H9 (cell line): ENCODE data around the gene UTS2B. TPM values are rescaled to one million over a fixed set of nuclear protein-coding genes. Genes with fewer than 3 reads are reported as not detected.

ENCODE experiments used
- DNase-seq: peaks from one replicate; pipeline ENCODE4 v3.0.0-alpha.2; 2017
- H2AFZ ChIP-seq: one replicate; pipeline ENCODE4 v1.6.1; 2013; ENCODE audit warnings: mild to moderate bottlenecking, low read length, control low read depth, moderate library complexity
- H2AK5ac ChIP-seq: 2 replicates; pipeline ENCODE4 v1.6.1; 2013; ENCODE audit warnings: low read length, control low read depth, mixed read lengths; ENCODE audit not compliant: insufficient read length
- H2BK120ac ChIP-seq: one replicate; pipeline ENCODE4 v1.6.1; 2013; ENCODE audit warnings: low read depth, mild to moderate bottlenecking, low read length, control low read depth, inconsistent platforms; ENCODE audit not compliant: poor library complexity, severe bottlenecking
- H2BK12ac ChIP-seq: 2 replicates; pipeline ENCODE4 v1.6.1; 2013; ENCODE audit warnings: low read length, control low read depth, mixed read lengths, low read depth; ENCODE audit not compliant: insufficient read length
- H2BK15ac ChIP-seq: 2 replicates; pipeline ENCODE4 v1.6.1; 2013; ENCODE audit warnings: low read depth, low read length, control low read depth
- H2BK20ac ChIP-seq: one replicate; pipeline ENCODE4 v1.6.1; 2013; ENCODE audit warnings: low read depth, mild to moderate bottlenecking, low read length, control low read depth, inconsistent platforms; ENCODE audit not compliant: poor library complexity, severe bottlenecking
- H2BK5ac ChIP-seq: 2 replicates; pipeline ENCODE4 v1.6.1; 2013; ENCODE audit warnings: low read length, control low read depth, mixed read lengths; ENCODE audit not compliant: insufficient read length
- H3K14ac ChIP-seq: 2 replicates; pipeline ENCODE4 v1.6.1; 2013; ENCODE audit warnings: low read length, control low read depth; ENCODE audit not compliant: insufficient read depth
- H3K18ac ChIP-seq: 2 replicates; pipeline ENCODE4 v1.6.1; 2013; ENCODE audit warnings: low read depth, mild to moderate bottlenecking, mixed read lengths, low read length, control low read depth; ENCODE audit not compliant: insufficient read length
- H3K23ac ChIP-seq: 2 replicates; pipeline ENCODE4 v1.6.1; 2013; ENCODE audit warnings: low read length, control low read depth, mixed read lengths, low read depth; ENCODE audit not compliant: insufficient read length
- H3K23me2 ChIP-seq: 2 replicates; pipeline ENCODE4 v1.6.1; 2013; ENCODE audit warnings: low read depth, mild to moderate bottlenecking, mixed read lengths, low read length, control low read depth; ENCODE audit not compliant: insufficient read length, poor library complexity, severe bottlenecking
- H3K27ac ChIP-seq: 2 replicates; pipeline ENCODE4 v1.5.1; 2013; ENCODE audit warnings: low read length, control low read depth, mixed read lengths, low read depth; ENCODE audit not compliant: insufficient read length
- H3K27me3 ChIP-seq: 2 replicates; pipeline ENCODE4 v1.6.1; 2013; ENCODE audit warnings: low read length, control low read depth, inconsistent platforms; ENCODE audit not compliant: insufficient read depth
- H3K4ac ChIP-seq: 2 replicates; pipeline ENCODE4 v1.6.1; 2013; ENCODE audit warnings: low read depth, mild to moderate bottlenecking, control low read depth, inconsistent platforms, low read length, moderate library complexity
- H3K4me1 ChIP-seq: 2 replicates; pipeline ENCODE4 v1.6.1; 2013; ENCODE audit warnings: low read length, control low read depth, inconsistent platforms; ENCODE audit not compliant: insufficient read depth
- H3K4me2 ChIP-seq: 2 replicates; pipeline ENCODE4 v1.6.1; 2013; ENCODE audit warnings: low read length, control low read depth, mixed read lengths; ENCODE audit not compliant: insufficient read length, insufficient read depth
- H3K56ac ChIP-seq: 2 replicates; pipeline ENCODE4 v1.6.1; 2013; ENCODE audit warnings: low read depth, mild to moderate bottlenecking, mixed read lengths, low read length, control low read depth; ENCODE audit not compliant: insufficient read length
- H3K79me1 ChIP-seq: 2 replicates; pipeline ENCODE4 v1.6.1; 2013; ENCODE audit warnings: low read depth, mild to moderate bottlenecking, moderate library complexity, low read length, control low read depth, inconsistent platforms; ENCODE audit not compliant: insufficient read depth, poor library complexity, severe bottlenecking
- H3K79me2 ChIP-seq: 2 replicates; pipeline ENCODE4 v1.6.1; 2013; ENCODE audit warnings: low read length, control low read depth, inconsistent platforms; ENCODE audit not compliant: insufficient read depth
- H3K9ac ChIP-seq: 2 replicates; pipeline ENCODE4 v1.6.1; 2013; ENCODE audit warnings: low read length, control low read depth, mixed read lengths; ENCODE audit not compliant: insufficient read length; ENCODE audit errors: extremely low read depth
- H3K9me3 ChIP-seq: one replicate; pipeline ENCODE4 v1.6.1; 2013; ENCODE audit warnings: low read depth, low read length, inconsistent platforms; ENCODE audit not compliant: control insufficient read depth
- H3T11ph ChIP-seq: one replicate; pipeline ENCODE4 v1.6.1; 2013; ENCODE audit warnings: mild to moderate bottlenecking, low read length, control low read depth, inconsistent platforms
- H4K20me1 ChIP-seq: one replicate; pipeline ENCODE4 v1.6.1; 2013; ENCODE audit not compliant: control insufficient read depth, insufficient read length, insufficient read depth
- H4K5ac ChIP-seq: 2 replicates; pipeline ENCODE4 v1.6.1; 2013; ENCODE audit warnings: low read depth, mild to moderate bottlenecking, mixed read lengths, low read length, control low read depth; ENCODE audit not compliant: insufficient read length
- H4K8ac ChIP-seq: replicated peaks from 2 replicates; pipeline ENCODE4 v1.6.1; 2013; ENCODE audit warnings: low read length, control low read depth, mixed read lengths, low read depth; ENCODE audit not compliant: insufficient read length
- H4K91ac ChIP-seq: 2 replicates; pipeline ENCODE4 v1.6.1; 2013; ENCODE audit warnings: low read depth, mild to moderate bottlenecking, moderate library complexity, mixed read lengths, low read length, control low read depth; ENCODE audit not compliant: insufficient read length
- H3K27ac Mint-ChIP-seq, 3 experiments: 2 replicates in 2 of 3; 3 replicates in 1 of 3; pipeline ENCODE4 v1.8.0; 2020 to 2021; ENCODE audit warnings: mixed read lengths in 3 of 3, mild to moderate bottlenecking in 1 of 3, moderate library complexity in 1 of 3
- H3K27me3 Mint-ChIP-seq: 2 replicates; pipeline ENCODE4 v1.8.0; 2021; ENCODE audit warnings: low read depth, mild to moderate bottlenecking, moderate library complexity, mixed read lengths
- H3K36me3 Mint-ChIP-seq, 3 experiments: 2 replicates in 2 of 3; 3 replicates in 1 of 3; pipeline ENCODE4 v1.8.0; 2020 to 2021; ENCODE audit warnings: low read depth in 3 of 3, mixed read lengths in 3 of 3; ENCODE audit not compliant: insufficient read depth in 1 of 3
- H3K4me1 Mint-ChIP-seq, 2 experiments: 2 replicates each; pipeline ENCODE4 v1.8.0; 2020; ENCODE audit warnings: mixed read lengths in 2 of 2
- H3K4me3 Mint-ChIP-seq, 2 experiments: 2 replicates in 1 of 2; 3 replicates in 1 of 2; pipeline ENCODE4 v1.8.0; 2020 to 2021; ENCODE audit warnings: mild to moderate bottlenecking in 2 of 2, mixed read lengths in 2 of 2, moderate library complexity in 1 of 2
- H3K9me3 Mint-ChIP-seq, 2 experiments: 2 replicates in 1 of 2; 3 replicates in 1 of 2; pipeline ENCODE4 v1.8.0; 2020; ENCODE audit warnings: mild to moderate bottlenecking in 2 of 2, mixed read lengths in 2 of 2, moderate library complexity in 1 of 2
- CTCF ChIP-seq: fragments of 200-600 bp; sonication (generic); conservative IDR thresholded peaks from 3 replicates; pipeline ENCODE4 v1.8.0; 2021; ENCODE audit warnings: antibody characterized with exemption, mild to moderate bottlenecking
- WGBS: extraction: QIAGEN DNeasy Blood & Tissue Kit; methylation state at CpG from one replicate; pipeline ENCODE4 v1.1.7; 2013; ENCODE audit warnings: missing lambda C conversion rate, low lambda C conversion rate, mixed read lengths; ENCODE audit not compliant: insufficient read length; ENCODE audit errors: extremely low coverage; 5-methylcytosine and 5-hydroxymethylcytosine counted together
- total RNA-seq: library from RNA; stranded (reverse); gene quantifications from 2 replicates; pipeline ENCODE4 v1.2.1, GENCODE V29; 2021

Gene UTS2B
- total RNA-seq, 1 experiment from 2014 or later = 0.09 TPM

GRCh38 chr3:191334346-191334893, 4.1 kb upstream of the UTS2B start:
- TF ChIP-seq CTCF = no peak
- H3K27ac ChIP-seq = no peak overlapping the region

More at GRCh38 chr3:191334346-191334893, 4.1 kb upstream of the UTS2B start:
- Histone ChIP-seq H2AK5ac (no peak overlapping the region), H2BK12ac (no peak overlapping the region), H4K5ac (no peak overlapping the region), H2AFZ (no peak overlapping the region), H3K79me1 (no peaks in the 10 kb centered on the region), H4K8ac (no peak overlapping the region), H3K9me3 (no peaks in the 10 kb centered on the region), H2BK120ac (no peak overlapping the region), H2BK5ac (no peak overlapping the region), H3K9ac (no peak overlapping the region), H3K18ac (no peak overlapping the region), H3K27me3 (no peaks in the 10 kb centered on the region), H3K4me2 (no peak overlapping the region), H3K4me1 (peaks cover 6% of the 10 kb centered on the region), H4K91ac (no peak overlapping the region), H3K56ac (no peak overlapping the region), H2BK20ac (no peak overlapping the region), H2BK15ac (no peak overlapping the region), H3K79me2 (no peaks in the 10 kb centered on the region), H3K14ac (no peak overlapping the region), H3K23me2 (peaks cover 6% of the 10 kb centered on the region), H3T11ph (no peak overlapping the region), H4K20me1 (no peaks in the 10 kb centered on the region), H3K4ac (no peak overlapping the region), H3K23ac (no peak overlapping the region)
- no peaks in the 10 kb centered on the region; a peak in 1 of 7 replicates for H3K36me3 Mint-ChIP-seq
- no peak for DNase-seq
- peaks cover 4% of the 10 kb centered on the region for H3K27me3 Mint-ChIP-seq
- H3K4me3 Mint-ChIP-seq = no peak overlapping the region
- no CpG with 5 or more reads among the region's 4 CpGs for WGBS
- peaks cover 28 to 38% of the 10 kb centered on the region in 2 experiments for H3K4me1 Mint-ChIP-seq
- H3K9me3 Mint-ChIP-seq = no peaks in the 10 kb centered on the region
- H3K27ac Mint-ChIP-seq = no peak overlapping the region; a peak in 1 of 7 replicates
